MM.1S (cell line): ENCODE data around the gene HCRTR1.

Experiments used
- EZH2 ChIP-seq: fragments of 300-600 bp; sonication (generic); optimal IDR thresholded peaks from 2 replicates; pipeline ENCODE3; 2017; ENCODE audit warnings: low read depth, mild to moderate bottlenecking, antibody characterized with exemption, low read length, mixed read lengths
- EZH2phosphoT487 ChIP-seq: fragments of 300-600 bp; sonication (generic); IDR thresholded peaks from 2 replicates; pipeline ENCODE4 v1.6.1; 2018; ENCODE audit warnings: antibody characterized with exemption, low read length
- TF ChIP-seq, protein P1 (sequence below): fragments of 300-600 bp; sonication (generic); IDR thresholded peaks from 2 replicates; pipeline ENCODE4 v1.5.1; 2016; ENCODE audit warnings: antibody characterized with exemption, low read length, mixed read lengths

DNA sequence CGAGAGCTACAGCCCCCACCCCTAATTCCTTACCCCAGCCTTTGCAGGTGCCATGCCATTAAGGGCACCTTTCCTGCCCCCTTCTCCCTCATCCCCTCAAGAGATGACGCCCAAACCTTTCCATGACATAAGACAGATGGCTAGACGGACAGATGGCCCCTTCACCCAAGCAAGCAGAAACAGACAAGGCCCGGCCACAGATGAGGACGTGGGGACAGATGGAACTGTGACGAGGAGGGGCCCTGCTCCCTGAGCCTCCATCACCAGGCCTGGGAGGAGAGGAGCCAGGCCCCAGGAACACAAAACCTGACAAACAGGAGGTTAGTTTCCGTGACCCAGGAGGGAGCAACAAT lies 51.9 kb downstream of the HCRTR1 start:
- TF ChIP-seq, protein P1, sequence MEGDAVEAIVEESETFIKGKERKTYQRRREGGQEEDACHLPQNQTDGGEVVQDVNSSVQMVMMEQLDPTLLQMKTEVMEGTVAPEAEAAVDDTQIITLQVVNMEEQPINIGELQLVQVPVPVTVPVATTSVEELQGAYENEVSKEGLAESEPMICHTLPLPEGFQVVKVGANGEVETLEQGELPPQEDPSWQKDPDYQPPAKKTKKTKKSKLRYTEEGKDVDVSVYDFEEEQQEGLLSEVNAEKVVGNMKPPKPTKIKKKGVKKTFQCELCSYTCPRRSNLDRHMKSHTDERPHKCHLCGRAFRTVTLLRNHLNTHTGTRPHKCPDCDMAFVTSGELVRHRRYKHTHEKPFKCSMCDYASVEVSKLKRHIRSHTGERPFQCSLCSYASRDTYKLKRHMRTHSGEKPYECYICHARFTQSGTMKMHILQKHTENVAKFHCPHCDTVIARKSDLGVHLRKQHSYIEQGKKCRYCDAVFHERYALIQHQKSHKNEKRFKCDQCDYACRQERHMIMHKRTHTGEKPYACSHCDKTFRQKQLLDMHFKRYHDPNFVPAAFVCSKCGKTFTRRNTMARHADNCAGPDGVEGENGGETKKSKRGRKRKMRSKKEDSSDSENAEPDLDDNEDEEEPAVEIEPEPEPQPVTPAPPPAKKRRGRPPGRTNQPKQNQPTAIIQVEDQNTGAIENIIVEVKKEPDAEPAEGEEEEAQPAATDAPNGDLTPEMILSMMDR = no peak
- no peak for TF ChIP-seq EZH2
- TF ChIP-seq EZH2phosphoT487 = no peak
